ENCODE data around the gene MROH2A. TPM values are rescaled to one million over a fixed set of nuclear protein-coding genes. Genes with fewer than 3 reads are reported as not detected.

Gene MROH2A
- total RNA-seq, 1 experiment from 2014 or later, result not detected

DNA sequence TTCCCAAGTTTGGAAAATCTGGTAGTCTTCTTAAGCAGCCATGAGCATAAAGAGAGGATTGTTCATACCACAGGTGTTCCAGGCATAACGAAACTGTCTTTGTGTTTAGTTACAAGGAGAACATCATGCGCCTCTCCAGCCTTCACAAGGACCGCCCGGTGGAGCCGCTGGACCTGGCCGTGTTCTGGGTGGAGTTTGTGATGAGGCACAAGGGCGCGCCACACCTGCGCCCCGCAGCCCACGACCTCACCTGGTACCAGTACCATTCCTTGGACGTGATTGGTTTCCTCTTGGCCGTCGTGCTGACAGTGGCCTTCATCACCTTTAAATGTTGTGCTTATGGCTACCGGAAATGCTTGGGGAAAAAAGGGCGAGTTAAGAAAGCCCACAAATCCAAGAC is 6.0 kb upstream of the MROH2A start:
- intact Hi-C loops (cut with micrococcal nuclease), result no loop called here
- Histone ChIP-seq H2AFZ (ENCODE audit: low read depth, low read length, poor library complexity, severe bottlenecking) (no peak overlapping the region), H3K9me2 (ENCODE audit: insufficient read depth) (no peaks in the 10 kb centered on the region), H3K4me3 (replicated peaks in 1 of 2; ENCODE audit: low read depth in 1 of 2, low read length in 2 of 2) (no peak overlapping the region), H4K20me1 (ENCODE audit: insufficient read depth) (no peaks in the 10 kb centered on the region), H3K27ac (ENCODE audit: low read depth, low read length) (no peak overlapping the region), H3K4me2 (ENCODE audit: low read length) (no peak overlapping the region), H3K36me3 (ENCODE audit: control insufficient read depth in 1 of 2, insufficient read depth in 2 of 2, low read length in 2 of 2) (no peaks in the 10 kb centered on the region), H3K9ac (ENCODE audit: low read length) (no peak overlapping the region), H3K9me3 (ENCODE audit: control insufficient read depth in 1 of 2, insufficient read depth in 1 of 2, low read depth in 1 of 2, low read length in 2 of 2) (no peaks in the 10 kb centered on the region), H3K4me1 (ENCODE audit: control insufficient read depth in 1 of 2, insufficient read depth in 2 of 2, low read length in 2 of 2) (no peaks in the 10 kb centered on the region), H3K27me3 (ENCODE audit: insufficient read depth, low read length) (no peaks in the 10 kb centered on the region), H3K79me2 (ENCODE audit: insufficient read depth, low read length) (no peaks in the 10 kb centered on the region)
- CTCF ChIA-PET, result no interaction called here
- BruUV-seq (replicated peaks), result no TSS peak
- TF ChIP-seq EZH2phosphoT487 (IDR thresholded peaks at IDR 0.05; ENCODE audit: borderline replicate concordance) (no peak), ATF3 (IDR thresholded peaks at IDR 0.05) (no peak), TCF7L2 (IDR thresholded peaks at IDR 0.05; ENCODE audit: borderline replicate concordance, extremely low read depth, insufficient read depth, insufficient read length) (no peak), CTCF (IDR thresholded peaks at IDR 0.05 in 2 of 3, conservative IDR thresholded peaks at IDR 0.05 in 1 of 3; ENCODE audit: borderline replicate concordance in 1 of 3, insufficient read depth in 1 of 3, low read depth in 2 of 3, low read length in 2 of 3) (no peak), SIN3A (IDR thresholded peaks at IDR 0.05; ENCODE audit: low read depth) (no peak), EGR1 (IDR thresholded peaks at IDR 0.05; ENCODE audit: low read depth) (no peak), SP1 (IDR thresholded peaks at IDR 0.05; ENCODE audit: low read depth) (no peak), RAD21 (IDR thresholded peaks at IDR 0.05; ENCODE audit: low read depth) (no peak)
- TF ChIP-seq, protein P1, sequence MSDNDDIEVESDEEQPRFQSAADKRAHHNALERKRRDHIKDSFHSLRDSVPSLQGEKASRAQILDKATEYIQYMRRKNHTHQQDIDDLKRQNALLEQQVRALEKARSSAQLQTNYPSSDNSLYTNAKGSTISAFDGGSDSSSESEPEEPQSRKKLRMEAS (IDR thresholded peaks at IDR 0.05), result no peak
- RAD21 ChIA-PET (ENCODE audit: low non-redundant PET in 1 of 2, low total read pairs in 2 of 2, uncharacterized antibody in 2 of 2, unreplicated experiment in 2 of 2), result no interaction called here
- no peak for ATAC-seq
- POLR2A ChIA-PET, result no interaction called here
- DNase-seq (ENCODE audit: low read depth, low spot score), result no peak

Measured in HCT116 (cell line).